ENCODE data around the gene TSPAN2. TPM values are rescaled to one million over a fixed set of nuclear protein-coding genes. Genes with fewer than 3 reads are reported as not detected.

Gene TSPAN2
- total RNA-seq, 4 donors from 2014 or later: 53.7 to 85.1 (median 63.8) TPM

GRCh38 chr1:115116512-115116911 lies 27.2 kb upstream of the TSPAN2 start:
- Histone ChIP-seq H3K27me3 (no peaks in the 10 kb centered on the region), H3K9me3 (peaks cover 0 to 14% (median 0%) of the 10 kb centered on the region in 3 donors), H3K4me3 (no peak overlapping the region), H3K27ac (no peak overlapping the region), H3K36me3 (no peaks in the 10 kb centered on the region), H3K4me1 (peaks cover 0 to 7% (median 0%) of the 10 kb centered on the region in 3 donors)
- WGBS, 2 donors (ENCODE audit: low coverage in 1 of 2): 56 to 83% methylated on average over 2 to 5 of the region's 5 CpGs
- ATAC-seq: no peak
- no peak for TF ChIP-seq POLR2AphosphoS5 (IDR thresholded peaks at IDR 0.05)
- no peak for TF ChIP-seq EP300 (IDR thresholded peaks at IDR 0.05)
- TF ChIP-seq CTCF (IDR thresholded peaks at IDR 0.05): no peak

- 67 to 88% methylated on average over 3 to 6 of the region's 6 CpGs for WGBS, 2 donors (ENCODE audit: low coverage in 1 of 2)
- no peak overlapping the region for H3K27ac ChIP-seq
- H3K4me3 ChIP-seq: no peak overlapping the region
- ATAC-seq: no peak
- no peaks in the 10 kb centered on the region for H3K36me3 ChIP-seq
- H3K27me3 ChIP-seq: no peaks in the 10 kb centered on the region
- H3K4me1 ChIP-seq: peaks cover 0 to 7% (median 0%) of the 10 kb centered on the region in 3 donors
- TF ChIP-seq EP300 (IDR thresholded peaks at IDR 0.05): no peak
- TF ChIP-seq POLR2A (IDR thresholded peaks at IDR 0.05): no peak
- TF ChIP-seq CTCF (IDR thresholded peaks at IDR 0.05): no peak
- no peak for TF ChIP-seq POLR2AphosphoS5 (IDR thresholded peaks at IDR 0.05)
- H3K9me3 ChIP-seq: peaks cover 0 to 7% (median 0%) of the 10 kb centered on the region in 3 donors
Observed at GRCh38 chr1:115115521-115116161, 26.3 kb upstream of the TSPAN2 start.

- H3K4me1 ChIP-seq: peaks cover 0 to 7% (median 0%) of the 10 kb centered on the region in 3 donors
- WGBS, 2 donors (ENCODE audit: low coverage in 1 of 2): 33 to 80% methylated on average over 1 to 3 of the region's 3 CpGs
- no peak overlapping the region for H3K27ac ChIP-seq
- no peaks in the 10 kb centered on the region for H3K36me3 ChIP-seq
- H3K9me3 ChIP-seq: no peaks in the 10 kb centered on the region
- H3K27me3 ChIP-seq: no peaks in the 10 kb centered on the region
- H3K4me3 ChIP-seq: no peak overlapping the region
- ATAC-seq: no peak
- TF ChIP-seq EP300 (IDR thresholded peaks at IDR 0.05) (no peak), CTCF (IDR thresholded peaks at IDR 0.05) (no peak), POLR2AphosphoS5 (IDR thresholded peaks at IDR 0.05) (no peak), POLR2A (IDR thresholded peaks at IDR 0.05) (no peak)
Observed at GRCh38 chr1:115114308-115114707, 25.0 kb upstream of the TSPAN2 start.

GRCh38 chr1:115113766-115114165 lies 24.5 kb upstream of the TSPAN2 start:
- Histone ChIP-seq H3K4me1 (peaks cover 0 to 7% (median 0%) of the 10 kb centered on the region in 3 donors), H3K36me3 (no peaks in the 10 kb centered on the region), H3K27me3 (no peaks in the 10 kb centered on the region), H3K9me3 (no peaks in the 10 kb centered on the region), H3K4me3 (no peak overlapping the region), H3K27ac (no peak overlapping the region)
- 30 to 75% methylated on average over 1 of the region's 4 CpGs for WGBS, 2 donors (ENCODE audit: low coverage in 1 of 2)
- no peak for ATAC-seq
- TF ChIP-seq POLR2A (IDR thresholded peaks at IDR 0.05): no peak
- no peak for TF ChIP-seq POLR2AphosphoS5 (IDR thresholded peaks at IDR 0.05)
- TF ChIP-seq EP300 (IDR thresholded peaks at IDR 0.05): no peak
- TF ChIP-seq CTCF (IDR thresholded peaks at IDR 0.05): no peak

All from gastroesophageal sphincter (tissue), 4 donors.